Stimulated activated memory B cell treated with anti-CD40 and anti-IgM and Interleukin-4, amounts not matched to agents 10 μg/mL and 1 μg/mL and 100 μg/mL, for 72 hours (primary cell): Measurements from ENCODE around the gene HSD17B13.

ENCODE experiments used
- ATAC-seq: fragments of 150-1000 bp; cut with Tn5 transposase; 2 replicates; pipeline ENCODE4 v1.10.0; 2021
- H3K27ac Mint-ChIP-seq: one replicate; pipeline ENCODE4 v1.8.0; 2022; ENCODE audit warnings: mild to moderate bottlenecking, mixed read lengths
- H3K27me3 Mint-ChIP-seq: one replicate; pipeline ENCODE4 v1.8.0; 2022; ENCODE audit warnings: mixed read lengths
- H3K36me3 Mint-ChIP-seq: one replicate; pipeline ENCODE4 v1.8.0; 2022; ENCODE audit warnings: mixed read lengths
- H3K4me1 Mint-ChIP-seq: one replicate; pipeline ENCODE4 v1.8.0; 2022; ENCODE audit warnings: mixed read lengths
- H3K4me3 Mint-ChIP-seq: one replicate; pipeline ENCODE4 v1.8.0; 2022; ENCODE audit warnings: mild to moderate bottlenecking, moderate library complexity, mixed read lengths
- H3K9me3 Mint-ChIP-seq: one replicate; pipeline ENCODE4 v1.8.0; 2022; ENCODE audit warnings: mixed read lengths

Gene HSD17B13

DNA sequence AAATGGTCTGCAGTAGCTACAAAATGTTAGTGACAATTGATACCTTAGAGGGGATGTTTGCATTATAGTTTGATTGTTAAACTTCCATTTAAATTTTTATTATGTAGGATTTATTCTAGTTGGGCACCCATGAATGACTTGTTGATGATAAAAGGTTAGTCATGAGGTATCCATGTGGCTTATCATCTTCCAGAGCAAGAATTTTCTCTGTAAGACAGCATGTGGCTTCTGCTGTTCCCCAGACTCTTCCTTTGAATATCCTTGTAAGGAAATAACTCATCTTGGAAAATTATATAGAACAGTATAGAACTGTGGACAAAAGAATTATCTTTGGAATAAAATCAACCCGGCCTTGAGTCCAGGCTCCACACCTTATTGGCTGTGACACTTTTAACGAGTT, 62.2 kb downstream of the HSD17B13 start:
- ATAC-seq, result no peak
- Mint-ChIP-seq H3K27ac (no peak overlapping the region), H3K4me1 (peaks cover 8% of the 10 kb centered on the region), H3K4me3 (no peak overlapping the region), H3K36me3 (no peaks in the 10 kb centered on the region), H3K9me3 (peaks cover 6% of the 10 kb centered on the region), H3K27me3 (no peaks in the 10 kb centered on the region)

DNA sequence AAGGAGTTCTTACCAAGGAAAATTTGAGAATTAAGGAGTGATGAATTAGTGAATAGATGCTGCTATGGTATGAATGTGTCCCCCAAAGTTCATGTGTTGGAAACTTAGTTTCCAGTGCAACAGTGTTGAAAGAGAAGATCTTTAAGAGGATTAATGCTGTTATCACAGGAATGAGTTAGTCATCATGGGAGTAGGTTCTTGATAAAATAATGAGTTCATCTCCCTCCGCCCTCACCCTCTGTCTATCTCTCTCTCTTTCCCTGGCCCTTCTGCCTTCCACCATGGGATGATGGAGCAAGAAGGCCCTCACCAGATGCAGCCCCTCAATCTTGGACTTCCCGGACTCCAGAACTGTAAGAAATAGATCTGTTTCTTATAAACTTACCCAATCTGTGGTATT, 64.0 kb downstream of the HSD17B13 start:
- no peak for ATAC-seq
- Mint-ChIP-seq H3K27me3 (no peaks in the 10 kb centered on the region), H3K36me3 (no peaks in the 10 kb centered on the region), H3K9me3 (peaks cover 6% of the 10 kb centered on the region), H3K27ac (no peak overlapping the region), H3K4me3 (no peak overlapping the region), H3K4me1 (no peaks in the 10 kb centered on the region)

DNA sequence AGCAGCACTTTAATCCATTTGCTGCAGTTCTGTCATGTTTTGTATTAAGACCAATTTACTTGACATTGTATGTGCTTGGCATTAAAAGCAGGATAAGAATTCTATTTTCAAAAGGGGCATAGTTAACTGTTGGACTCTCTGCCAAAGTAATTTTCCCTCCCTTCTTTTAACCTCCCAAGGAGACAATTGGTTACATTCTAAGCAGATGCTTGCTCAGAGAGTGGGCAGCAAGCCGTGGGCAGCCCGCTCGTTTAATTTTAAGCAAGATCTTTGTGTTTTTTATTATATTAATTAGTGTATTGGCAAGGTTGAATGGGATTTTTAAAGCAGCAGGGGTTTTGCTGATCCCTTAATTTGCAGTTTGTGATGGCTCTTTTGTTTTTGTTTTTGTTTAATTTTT, 65.2 kb downstream of the HSD17B13 start:
- H3K27me3 Mint-ChIP-seq, result no peaks in the 10 kb centered on the region
- no peaks in the 10 kb centered on the region for H3K36me3 Mint-ChIP-seq
- H3K27ac Mint-ChIP-seq, result no peak overlapping the region
- no peaks in the 10 kb centered on the region for H3K4me1 Mint-ChIP-seq
- no peak overlapping the region for H3K4me3 Mint-ChIP-seq
- no peak for ATAC-seq
- peaks cover 4% of the 10 kb centered on the region for H3K9me3 Mint-ChIP-seq

DNA sequence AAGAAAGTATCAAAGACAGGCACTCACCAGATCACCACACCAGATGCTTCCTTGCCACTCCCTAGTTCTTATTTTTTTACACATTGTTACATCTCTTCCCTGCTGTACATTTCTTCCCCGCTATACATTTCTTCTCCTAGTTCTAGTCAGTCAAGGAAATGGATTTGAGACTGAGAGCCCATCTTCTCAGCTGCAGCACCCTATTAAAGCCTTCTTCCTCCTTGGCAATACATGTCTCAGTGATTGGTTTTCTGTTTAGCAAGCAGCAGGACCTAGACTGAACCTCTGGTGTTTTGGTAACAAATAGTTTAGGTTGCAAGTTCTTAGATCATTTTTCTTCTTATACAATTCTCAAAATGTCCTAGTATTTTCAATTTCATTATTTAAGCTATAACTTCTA, 66.9 kb downstream of the HSD17B13 start:
- no peak for ATAC-seq
- no peaks in the 10 kb centered on the region for H3K4me1 Mint-ChIP-seq
- H3K9me3 Mint-ChIP-seq, result peaks cover 4% of the 10 kb centered on the region
- no peak overlapping the region for H3K27ac Mint-ChIP-seq
- H3K27me3 Mint-ChIP-seq, result no peaks in the 10 kb centered on the region
- H3K4me3 Mint-ChIP-seq, result no peak overlapping the region
- no peaks in the 10 kb centered on the region for H3K36me3 Mint-ChIP-seq
